Keratinocyte (primary cell): ENCODE data around the gene SNX30. TPM values are rescaled to one million over a fixed set of nuclear protein-coding genes. Genes with fewer than 3 reads are reported as not detected.

ENCODE experiments used
- DNase-seq: peaks from one replicate; pipeline ENCODE4 v3.0.0-alpha.2; 2011; ENCODE audit warnings: low read depth, missing footprints, low spot score
- FAIRE-seq: peaks from 2 replicates; lab custom pipeline; 2011; peaks lifted over from hg19 to GRCh38; lab: Jason Lieb, UNC
- H2AFZ ChIP-seq: 2 replicates; pipeline ENCODE4 v1.6.0; 2012; ENCODE audit warnings: low read length, control low read depth, inconsistent platforms; ENCODE audit not compliant: control insufficient read depth
- H3K27ac ChIP-seq: 2 replicates; pipeline ENCODE4 v1.5.1; 2011; ENCODE audit warnings: low read length; ENCODE audit not compliant: control insufficient read depth, insufficient read depth
- H3K27me3 ChIP-seq: 3 replicates; pipeline ENCODE4 v1.6.0; 2011; ENCODE audit warnings: low read length; ENCODE audit not compliant: control insufficient read depth, insufficient read depth; ENCODE audit errors: extremely low read depth
- H3K36me3 ChIP-seq, 2 experiments: 2 replicates in 1 of 2; 3 replicates in 1 of 2; pipeline ENCODE4 v1.5.1; 2011; ENCODE audit warnings: low read length in 2 of 2, mild to moderate bottlenecking in 1 of 2; ENCODE audit not compliant: control insufficient read depth in 2 of 2, insufficient read depth in 2 of 2; ENCODE audit errors: extremely low read depth in 1 of 2
- H3K4me1 ChIP-seq: 3 replicates; pipeline ENCODE4 v1.5.1; 2011; ENCODE audit warnings: low read length; ENCODE audit not compliant: control insufficient read depth, insufficient read depth; ENCODE audit errors: extremely low read depth
- H3K4me2 ChIP-seq: 3 replicates; pipeline ENCODE4 v1.6.0; 2011; ENCODE audit warnings: low read depth, low read length; ENCODE audit not compliant: control insufficient read depth, insufficient read depth; ENCODE audit errors: extremely low read depth
- H3K4me3 ChIP-seq, 3 experiments: fragments of 200-600 bp in 1 of 3; sonication (generic) in 1 of 3; 2 replicates in 2 of 3; 3 replicates in 1 of 3; pipeline ENCODE4 v1.5.1; 2011 to 2016; ENCODE audit warnings: low read length in 3 of 3, mild to moderate bottlenecking in 3 of 3, control low read depth in 2 of 3, inconsistent platforms in 1 of 3, low read depth in 1 of 3, mixed read lengths in 1 of 3, mixed run types in 1 of 3, moderate library complexity in 1 of 3; ENCODE audit not compliant: control insufficient read depth in 2 of 3, insufficient read depth in 2 of 3; ENCODE audit errors: extremely low read depth in 1 of 3
- H3K79me2 ChIP-seq: 2 replicates; pipeline ENCODE4 v1.6.0; 2012; ENCODE audit warnings: low read length; ENCODE audit not compliant: control insufficient read depth, insufficient read depth
- H3K9ac ChIP-seq: 3 replicates; pipeline ENCODE4 v1.6.0; 2011; ENCODE audit warnings: low read length; ENCODE audit not compliant: control insufficient read depth, insufficient read depth; ENCODE audit errors: extremely low read depth
- H3K9me1 ChIP-seq: 3 replicates; pipeline ENCODE4 v1.6.0; 2011; ENCODE audit warnings: low read length; ENCODE audit not compliant: control insufficient read depth, insufficient read depth; ENCODE audit errors: extremely low read depth
- H3K9me3 ChIP-seq: 2 replicates; pipeline ENCODE4 v1.5.1; 2012; ENCODE audit warnings: low read depth, low read length; ENCODE audit not compliant: control insufficient read depth
- H4K20me1 ChIP-seq: 3 replicates; pipeline ENCODE4 v1.6.0; 2011; ENCODE audit warnings: low read length; ENCODE audit not compliant: control insufficient read depth, insufficient read depth; ENCODE audit errors: extremely low read depth
- CTCF ChIP-seq, 3 experiments: IDR thresholded peaks in 1 of 3; conservative IDR thresholded peaks in 1 of 3; optimal IDR thresholded peaks in 1 of 3; 2 replicates in 2 of 3; 3 replicates in 1 of 3; pipeline versions ENCODE3 to v1.5.1; 2011; ENCODE audit warnings: low read length in 3 of 3, mild to moderate bottlenecking in 3 of 3, moderate library complexity in 2 of 3, control low read depth in 1 of 3, inconsistent platforms in 1 of 3; ENCODE audit not compliant: insufficient read depth in 2 of 3; ENCODE audit errors: extremely low read depth in 1 of 3
- EZH2 ChIP-seq: IDR thresholded peaks from one replicate; pipeline ENCODE4 v1.6.1; 2012; ENCODE audit warnings: inconsistent platforms, mild to moderate bottlenecking, low read length, moderate library complexity
- dilution Hi-C: fragments of 300-500 bp; cut with MboI; formaldehyde crosslinking; loops from one replicate; pipeline ENCODE4 v1.7.0; 2020; ENCODE audit warnings: low sequenced_read_pairs; ENCODE audit not compliant: extremely low pct_ligation_motif_present
- polyA plus RNA-seq, 5 experiments: library from polyadenylated mRNA; depleted of rRNA in 3 of 5; stranded (reverse) in 3 of 5; stranded (forward) in 1 of 5; unstranded in 1 of 5; fragments of >200 nt; gene quantifications; 1 replicate in 1 of 5; 2 replicates in 3 of 5; 3 replicates in 1 of 5; pipeline versions ENCODE4 v1.2.1 to v1.2.3, GENCODE V29; 2011 to 2012; ENCODE audit warnings: missing spikeins in 2 of 5, low read depth in 1 of 5, low replicate concordance in 1 of 5

Gene SNX30
- polyA plus RNA-seq, 1 donor (not counting 4 experiments of a cell fraction or from before 2014, with no cell fraction given), result 9.0 TPM

- no peak for DNase-seq
- no peaks in the 10 kb centered on the region for H3K9me1 ChIP-seq
- dilution Hi-C loops, result no loop called here
Measured at GRCh38 chr9:112836394-112836793, 85.8 kb downstream of the SNX30 start.

GRCh38 chr9:112838342-112838741, 87.8 kb downstream of the SNX30 start:
- FAIRE-seq (no peak), DNase-seq (no peak)
- Histone ChIP-seq H3K27me3 (no peaks in the 10 kb centered on the region), H2AFZ (no peak overlapping the region), H4K20me1 (no peaks in the 10 kb centered on the region), H3K4me1 (no peaks in the 10 kb centered on the region), H3K4me2 (no peak overlapping the region), H3K9me3 (no peaks in the 10 kb centered on the region), H3K9ac (no peak overlapping the region), H3K36me3 (peaks cover 4 to 16% of the 10 kb centered on the region in 2 experiments), H3K79me2 (no peaks in the 10 kb centered on the region), H3K27ac (no peak overlapping the region), H3K4me3 (no peak overlapping the region), H3K9me1 (no peaks in the 10 kb centered on the region)
- dilution Hi-C loops, result no loop called here
- TF ChIP-seq CTCF (optimal IDR thresholded peaks at IDR 0.05 in 1 of 3, IDR thresholded peaks at IDR 0.05 in 1 of 3, conservative IDR thresholded peaks at IDR 0.05 in 1 of 3; ENCODE audit: extremely low read depth in 1 of 3, insufficient read depth in 2 of 3, low read length in 3 of 3) (no peak), EZH2 (no peak)

More at GRCh38 chr9:112836394-112836793, 85.8 kb downstream of the SNX30 start:
- no peaks in the 10 kb centered on the region for H4K20me1 ChIP-seq
- peaks cover 1 to 16% of the 10 kb centered on the region in 2 experiments for H3K36me3 ChIP-seq
- no peak for FAIRE-seq
- no peak overlapping the region for H3K4me3 ChIP-seq
- H3K9ac ChIP-seq, result no peak overlapping the region
- TF ChIP-seq EZH2, result no peak
- no peak overlapping the region for H2AFZ ChIP-seq
- no peak overlapping the region for H3K27ac ChIP-seq
- H3K4me2 ChIP-seq, result no peak overlapping the region
- no peaks in the 10 kb centered on the region for H3K79me2 ChIP-seq
- H3K27me3 ChIP-seq, result no peaks in the 10 kb centered on the region
- no peaks in the 10 kb centered on the region for H3K4me1 ChIP-seq
- H3K9me3 ChIP-seq, result no peaks in the 10 kb centered on the region

GRCh38 chr9:112839331-112839730, 88.8 kb downstream of the SNX30 start:
- H3K4me1 ChIP-seq, result no peaks in the 10 kb centered on the region

More at GRCh38 chr9:112839331-112839730, 88.8 kb downstream of the SNX30 start:
- Histone ChIP-seq H3K9me3 (no peaks in the 10 kb centered on the region), H3K4me3 (no peak overlapping the region), H3K27me3 (no peaks in the 10 kb centered on the region), H3K36me3 (peaks cover 4 to 16% of the 10 kb centered on the region in 2 experiments), H3K4me2 (no peak overlapping the region), H3K9ac (no peak overlapping the region), H4K20me1 (no peaks in the 10 kb centered on the region), H3K27ac (no peak overlapping the region), H3K79me2 (no peaks in the 10 kb centered on the region), H3K9me1 (no peaks in the 10 kb centered on the region), H2AFZ (no peak overlapping the region)
- FAIRE-seq (no peak), DNase-seq (no peak)
- TF ChIP-seq CTCF (optimal IDR thresholded peaks at IDR 0.05 in 1 of 3, IDR thresholded peaks at IDR 0.05 in 1 of 3, conservative IDR thresholded peaks at IDR 0.05 in 1 of 3; ENCODE audit: extremely low read depth in 1 of 3, insufficient read depth in 2 of 3, low read length in 3 of 3) (no peak), EZH2 (no peak)
- dilution Hi-C loops, result no loop called here
